GM21717 (cell line): ENCODE results near the gene INPP5F.

Experiments used
- ATAC-seq: cut with Tn5 transposase; IDR thresholded peaks from one replicate; pipeline ENCODE4 v1.9.1; 2021; ENCODE audit warnings: mild to moderate bottlenecking, moderate library complexity; ENCODE audit not compliant: unreplicated experiment

The INPP5F gene

GRCh38 chr10:119812684-119813083 lies 86.8 kb downstream of the INPP5F start:
- ATAC-seq = no peak

- no peak for ATAC-seq
These were observed 89.8 kb downstream of the INPP5F start for GRCh38 chr10:119815671-119816070.

GRCh38 chr10:119817991-119818888 lies 92.4 kb downstream of the INPP5F start:
- ATAC-seq = no peak

- ATAC-seq = no peak
These were observed 93.0 kb downstream of the INPP5F start for GRCh38 chr10:119818889-119819270.

GRCh38 chr10:119821182-119821581 lies 95.3 kb downstream of the INPP5F start:
- no peak for ATAC-seq

- ATAC-seq = no peak
These were observed 98.4 kb downstream of the INPP5F start for GRCh38 chr10:119824299-119824698.

GRCh38 chr10:119826771-119827170 lies 100.9 kb downstream of the INPP5F start:
- ATAC-seq = no peak

GRCh38 chr10:119827430-119827829 lies 101.6 kb downstream of the INPP5F start:
- ATAC-seq = no peak

GRCh38 chr10:119829429-119829828 lies 103.6 kb downstream of the INPP5F start:
- ATAC-seq = no peak

- ATAC-seq = no peak
These were observed 105.0 kb downstream of the INPP5F start for GRCh38 chr10:119830851-119831250.

GRCh38 chr10:119831656-119832055 lies 105.8 kb downstream of the INPP5F start:
- no peak for ATAC-seq

GRCh38 chr10:119832951-119833350 lies 107.1 kb downstream of the INPP5F start:
- no peak for ATAC-seq

GRCh38 chr10:119834188-119834587 lies 108.3 kb downstream of the INPP5F start:
- ATAC-seq = no peak

GRCh38 chr10:119845656-119846055 lies 119.8 kb downstream of the INPP5F start:
- ATAC-seq = no peak

GRCh38 chr10:119849031-119849789 lies 123.4 kb downstream of the INPP5F start:
- no peak for ATAC-seq

GRCh38 chr10:119849944-119850343 lies 124.1 kb downstream of the INPP5F start:
- no peak for ATAC-seq

- ATAC-seq = no peak
These were observed 126.4 kb downstream of the INPP5F start for GRCh38 chr10:119852277-119852676.

- no peak for ATAC-seq
These were observed 127.0 kb downstream of the INPP5F start for GRCh38 chr10:119852822-119853221.

- no peak for ATAC-seq
These were observed 127.7 kb downstream of the INPP5F start for GRCh38 chr10:119853574-119853973.

- no peak for ATAC-seq
These were observed 132.2 kb downstream of the INPP5F start for GRCh38 chr10:119858063-119858462.

- ATAC-seq = no peak
These were observed 133.8 kb downstream of the INPP5F start for GRCh38 chr10:119859420-119860258.
